Lung (tissue), 12 donors: ENCODE data around the gene ABHD12B. TPM values are rescaled to one million over a fixed set of nuclear protein-coding genes. Genes with fewer than 3 reads are reported as not detected.

Experiments used
- ATAC-seq: fragments of 200-7000 bp; cut with Tn5 transposase; one replicate; pipeline ENCODE4 v1.9.1; 2020; ENCODE audit warnings: moderate number of reproducible peaks; ENCODE audit not compliant: insufficient read depth, low FRiP score
- DNase-seq, 3 donors: peaks; one replicate each; pipeline ENCODE4 v3.0.0-alpha.2; 2013 to 2017
- H3K27ac ChIP-seq, 2 donors: one replicate each; pipeline ENCODE4 v1.5.1; 2013; ENCODE audit warnings: mild to moderate bottlenecking in 2 of 2, moderate library complexity in 2 of 2, control low read depth in 1 of 2, inconsistent platforms in 1 of 2, low read depth in 1 of 2, low read length in 1 of 2
- H3K27me3 ChIP-seq, 3 donors: one replicate each; pipeline ENCODE4 v1.5.1; 2013; ENCODE audit warnings: low read length in 2 of 3; ENCODE audit not compliant: control insufficient read depth in 3 of 3, insufficient read depth in 3 of 3
- H3K36me3 ChIP-seq, 4 donors: one replicate each; pipeline ENCODE4 v1.5.1; 2013; ENCODE audit warnings: low read length in 4 of 4, mild to moderate bottlenecking in 1 of 4, moderate library complexity in 1 of 4; ENCODE audit not compliant: control insufficient read depth in 4 of 4, insufficient read depth in 4 of 4
- H3K4me1 ChIP-seq, 5 donors: one replicate each; pipeline ENCODE4 v1.5.1; 2013; ENCODE audit warnings: low read length in 5 of 5, mild to moderate bottlenecking in 2 of 5, moderate library complexity in 1 of 5; ENCODE audit not compliant: control insufficient read depth in 5 of 5, insufficient read depth in 5 of 5
- H3K4me3 ChIP-seq: one replicate; pipeline ENCODE4 v1.5.1; 2013; ENCODE audit warnings: mild to moderate bottlenecking, control low read depth, moderate library complexity
- H3K9ac ChIP-seq, 2 donors: one replicate each; pipeline ENCODE4 v1.5.1; 2013; ENCODE audit warnings: low read length in 2 of 2, control low read depth in 1 of 2; ENCODE audit not compliant: insufficient read depth in 1 of 2
- H3K9me3 ChIP-seq, 4 donors: one replicate each; pipeline ENCODE4 v1.5.1; 2013; ENCODE audit warnings: low read length in 3 of 4, mild to moderate bottlenecking in 1 of 4, moderate library complexity in 1 of 4; ENCODE audit not compliant: control insufficient read depth in 4 of 4, insufficient read depth in 3 of 4
- WGBS, 2 donors: extraction: QIAGEN DNeasy Blood & Tissue Kit; methylation state at CpG; one replicate each; pipeline ENCODE4 v1.1.7; 2013; 5-methylcytosine and 5-hydroxymethylcytosine counted together
- polyA plus RNA-seq, 2 donors: library from polyadenylated mRNA; stranded (reverse); fragments of 200-250 nt; gene quantifications; one replicate each; pipeline ENCODE4 v1.2.1, GENCODE V29; 2013
- total RNA-seq, 2 donors: library from RNA; depleted of rRNA in 1 of 2; stranded (reverse); fragments of >200 nt in 1 of 2; gene quantifications; one replicate each; pipeline ENCODE4 v1.2.1, GENCODE V29; 2014 to 2021
- TF ChIP-seq, protein P1 (sequence below): IDR thresholded peaks from 2 replicates; pipeline ENCODE4 v1.5.1; 2012; ENCODE audit warnings: mild to moderate bottlenecking; ENCODE audit errors: control extremely low read depth, extremely low read depth
- donor health status: control.
- donor health status: control.
- donor health status: Bipolar disorder and iron deficiency.
- donor health status: healthy.
- donor health status: DM: yes; HTN: yes; CAD: no.

ABHD12B gene
- total and polyA plus RNA-seq, 4 donors = 0.56 to 1.0 (median 0.95) TPM; not detected in 1

DNA sequence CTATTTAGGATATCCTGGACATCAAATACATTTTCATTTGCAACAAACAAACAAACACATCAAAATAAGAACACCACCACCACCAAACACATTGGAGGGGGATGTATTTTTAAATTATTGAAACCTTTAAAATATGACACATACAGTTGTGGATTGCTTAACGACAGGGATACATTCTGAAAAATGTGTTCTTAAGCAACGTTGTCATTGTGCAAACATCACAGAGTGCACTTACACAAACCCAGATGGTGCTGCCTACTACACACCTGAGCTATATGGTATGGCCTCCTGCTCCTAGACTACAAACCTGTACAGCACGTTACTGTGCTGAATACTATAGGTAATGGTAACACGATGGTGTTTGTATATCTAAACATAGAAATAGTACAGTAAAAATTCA lies 53.0 kb downstream of the ABHD12B start:
- Histone ChIP-seq H3K27me3 (no peaks in the 10 kb centered on the region), H3K9me3 (no peaks in the 10 kb centered on the region), H3K4me3 (no peak overlapping the region), H3K9ac (no peak overlapping the region), H3K4me1 (no peaks in the 10 kb centered on the region), H3K27ac (no peak overlapping the region), H3K36me3 (peaks cover 0 to 7% (median 3%) of the 10 kb centered on the region in 4 donors)
- TF ChIP-seq, protein P1, sequence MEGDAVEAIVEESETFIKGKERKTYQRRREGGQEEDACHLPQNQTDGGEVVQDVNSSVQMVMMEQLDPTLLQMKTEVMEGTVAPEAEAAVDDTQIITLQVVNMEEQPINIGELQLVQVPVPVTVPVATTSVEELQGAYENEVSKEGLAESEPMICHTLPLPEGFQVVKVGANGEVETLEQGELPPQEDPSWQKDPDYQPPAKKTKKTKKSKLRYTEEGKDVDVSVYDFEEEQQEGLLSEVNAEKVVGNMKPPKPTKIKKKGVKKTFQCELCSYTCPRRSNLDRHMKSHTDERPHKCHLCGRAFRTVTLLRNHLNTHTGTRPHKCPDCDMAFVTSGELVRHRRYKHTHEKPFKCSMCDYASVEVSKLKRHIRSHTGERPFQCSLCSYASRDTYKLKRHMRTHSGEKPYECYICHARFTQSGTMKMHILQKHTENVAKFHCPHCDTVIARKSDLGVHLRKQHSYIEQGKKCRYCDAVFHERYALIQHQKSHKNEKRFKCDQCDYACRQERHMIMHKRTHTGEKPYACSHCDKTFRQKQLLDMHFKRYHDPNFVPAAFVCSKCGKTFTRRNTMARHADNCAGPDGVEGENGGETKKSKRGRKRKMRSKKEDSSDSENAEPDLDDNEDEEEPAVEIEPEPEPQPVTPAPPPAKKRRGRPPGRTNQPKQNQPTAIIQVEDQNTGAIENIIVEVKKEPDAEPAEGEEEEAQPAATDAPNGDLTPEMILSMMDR = no peak
- ATAC-seq (no peak), DNase-seq (no peak)
- WGBS, 2 donors = 52 to 64% methylated on average over 4 of the region's 4 CpGs

DNA sequence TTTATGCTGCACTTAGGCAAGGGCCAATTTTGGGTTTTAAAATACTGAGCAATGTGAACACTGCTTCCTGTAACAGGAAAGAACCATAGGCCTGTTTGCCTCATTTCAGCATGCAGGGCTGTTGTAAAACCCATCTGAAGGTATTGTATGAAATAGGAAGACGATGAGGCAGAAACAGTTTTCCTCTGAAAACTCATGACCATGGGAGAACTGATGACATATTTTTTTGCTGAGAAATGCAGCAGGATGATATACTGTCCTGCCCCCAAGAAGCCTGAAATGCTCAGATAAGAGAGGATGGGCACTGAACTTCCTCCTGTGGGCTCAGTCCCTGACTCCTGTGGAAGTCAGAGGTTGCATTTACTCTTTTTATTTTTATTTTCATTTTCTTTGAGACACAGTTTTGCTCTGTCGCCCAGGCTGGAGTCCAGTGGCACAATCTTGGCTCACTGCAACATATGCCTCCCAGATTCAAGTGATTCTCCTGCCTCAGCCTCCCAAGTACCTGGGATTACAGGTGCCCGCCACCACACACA lies 55.1 kb downstream of the ABHD12B start:
- peaks cover 0 to 13% (median 4%) of the 10 kb centered on the region in 4 donors for H3K36me3 ChIP-seq
- WGBS, 2 donors = 49 to 74% methylated on average over 3 of the region's 3 CpGs
- no peaks in the 10 kb centered on the region for H3K9me3 ChIP-seq
- TF ChIP-seq, protein P1 = no peak
- H3K4me3 ChIP-seq = no peak overlapping the region
- H3K27me3 ChIP-seq = no peaks in the 10 kb centered on the region
- H3K4me1 ChIP-seq = no peaks in the 10 kb centered on the region
- H3K27ac ChIP-seq = peak overlapping the region in 1 of 2 donors; percentile 14
- ATAC-seq = no peak
- peak in 2 of 3 donors; percentile 6 to 12 for DNase-seq
- H3K9ac ChIP-seq = no peak overlapping the region

DNA sequence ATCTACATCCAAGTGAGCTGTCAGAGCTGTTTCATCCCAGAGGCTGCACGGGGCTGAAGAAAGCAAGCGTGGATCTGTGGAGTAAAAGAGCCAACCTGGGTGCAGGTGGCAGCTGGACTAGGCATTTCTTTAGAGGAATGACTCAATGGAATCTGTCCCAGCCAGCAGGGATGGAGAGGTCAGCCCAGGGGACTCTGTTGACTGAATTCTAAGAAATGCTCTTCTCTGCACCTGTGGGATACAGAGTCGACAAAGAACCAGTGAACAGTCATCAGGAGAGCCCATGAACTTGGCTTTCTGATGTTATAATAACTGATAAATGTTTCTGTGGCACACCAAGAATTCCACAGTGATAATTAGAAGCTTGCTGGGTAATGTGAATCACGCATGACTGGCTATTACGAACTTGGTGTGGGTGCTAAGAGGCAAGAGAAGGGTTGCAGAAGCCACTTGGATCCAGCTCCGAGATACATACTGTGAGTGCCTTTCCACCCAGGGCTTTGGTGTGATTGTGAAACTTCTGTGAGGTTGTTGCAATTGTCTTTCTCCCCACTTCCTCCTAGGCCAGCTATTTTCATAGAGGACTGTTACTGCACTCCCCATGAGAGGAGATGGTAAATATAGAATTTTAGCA lies 56.3 kb downstream of the ABHD12B start:
- no peaks in the 10 kb centered on the region for H3K27me3 ChIP-seq
- TF ChIP-seq, protein P1 = no peak
- no peaks in the 10 kb centered on the region for H3K9me3 ChIP-seq
- DNase-seq (peak in 2 of 3 donors; percentile 5 to 19), ATAC-seq (peak; percentile 74)
- H3K9ac ChIP-seq = no peak overlapping the region
- H3K4me3 ChIP-seq = no peak overlapping the region
- H3K36me3 ChIP-seq = peaks cover 0 to 13% (median 5%) of the 10 kb centered on the region in 4 donors
- 61 to 72% methylated on average over 6 of the region's 6 CpGs for WGBS, 2 donors
- peak overlapping the region in 1 of 2 donors; percentile 45 for H3K27ac ChIP-seq
- no peaks in the 10 kb centered on the region for H3K4me1 ChIP-seq
